Measurements from ENCODE around the gene STK10. TPM values are rescaled to one million over a fixed set of nuclear protein-coding genes. Genes with fewer than 3 reads are reported as not detected.

STK10 gene
- total RNA-seq, 1 donor: 27.1 TPM

GRCh38 chr5:172123269-172123692, 64.7 kb downstream of the STK10 start:
- Histone ChIP-seq H3K79me2 (ENCODE audit: insufficient read depth, low read length) (peaks cover 22% of the 10 kb centered on the region), H2AFZ (ENCODE audit: low read length) (no peak overlapping the region), H3K27me3 (ENCODE audit: insufficient read depth, low read length) (no peaks in the 10 kb centered on the region), H3K36me3 (ENCODE audit: insufficient read depth, low read length) (peaks cover 3% of the 10 kb centered on the region), H3K27ac (ENCODE audit: low read depth, low read length) (no peak overlapping the region), H3K4me2 (ENCODE audit: insufficient read depth, low read length) (no peak overlapping the region), H3K4me3 (ENCODE audit: insufficient read depth, low read length) (no peak overlapping the region), H3K4me1 (ENCODE audit: insufficient read depth, low read length) (peaks cover 5% of the 10 kb centered on the region), H4K20me1 (ENCODE audit: insufficient read depth, low read length) (peaks cover 2% of the 10 kb centered on the region), H3K9me3 (ENCODE audit: low read depth, low read length) (no peaks in the 10 kb centered on the region)
- peak; percentile 49 for TF ChIP-seq CTCF (IDR thresholded peaks at IDR 0.05; ENCODE audit: extremely low read depth, low read depth, low read length)
- peak; percentile 95 for DNase-seq (ENCODE audit: insufficient read length, low spot score, missing footprints)

GRCh38 chr5:172119921-172120688, 67.9 kb downstream of the STK10 start:
- Histone ChIP-seq H3K9me3 (ENCODE audit: low read depth, low read length) (no peaks in the 10 kb centered on the region), H3K4me2 (ENCODE audit: insufficient read depth, low read length) (no peak overlapping the region), H3K36me3 (ENCODE audit: insufficient read depth, low read length) (peaks cover 16% of the 10 kb centered on the region), H3K27ac (ENCODE audit: low read depth, low read length) (no peak overlapping the region), H3K27me3 (ENCODE audit: insufficient read depth, low read length) (no peaks in the 10 kb centered on the region), H3K79me2 (ENCODE audit: insufficient read depth, low read length) (peaks cover 21% of the 10 kb centered on the region), H3K4me3 (ENCODE audit: insufficient read depth, low read length) (no peak overlapping the region), H2AFZ (ENCODE audit: low read length) (no peak overlapping the region), H3K4me1 (ENCODE audit: insufficient read depth, low read length) (peaks cover 5% of the 10 kb centered on the region), H4K20me1 (ENCODE audit: insufficient read depth, low read length) (peaks cover 2% of the 10 kb centered on the region)
- TF ChIP-seq CTCF (IDR thresholded peaks at IDR 0.05; ENCODE audit: extremely low read depth, low read depth, low read length): no peak
- DNase-seq (ENCODE audit: insufficient read length, low spot score, missing footprints): no peak

GRCh38 chr5:172118891-172119290, 69.1 kb downstream of the STK10 start:
- Histone ChIP-seq H3K79me2 (ENCODE audit: insufficient read depth, low read length) (peaks cover 20% of the 10 kb centered on the region), H4K20me1 (ENCODE audit: insufficient read depth, low read length) (peaks cover 2% of the 10 kb centered on the region), H2AFZ (ENCODE audit: low read length) (no peak overlapping the region), H3K9me3 (ENCODE audit: low read depth, low read length) (no peaks in the 10 kb centered on the region), H3K27me3 (ENCODE audit: insufficient read depth, low read length) (no peaks in the 10 kb centered on the region), H3K27ac (ENCODE audit: low read depth, low read length) (no peak overlapping the region), H3K4me2 (ENCODE audit: insufficient read depth, low read length) (no peak overlapping the region), H3K4me1 (ENCODE audit: insufficient read depth, low read length) (peaks cover 6% of the 10 kb centered on the region), H3K36me3 (ENCODE audit: insufficient read depth, low read length) (peaks cover 16% of the 10 kb centered on the region), H3K4me3 (ENCODE audit: insufficient read depth, low read length) (no peak overlapping the region)
- no peak for DNase-seq (ENCODE audit: insufficient read length, low spot score, missing footprints)
- TF ChIP-seq CTCF (IDR thresholded peaks at IDR 0.05; ENCODE audit: extremely low read depth, low read depth, low read length): no peak

- Histone ChIP-seq H3K27me3 (ENCODE audit: insufficient read depth, low read length) (no peaks in the 10 kb centered on the region), H3K4me2 (ENCODE audit: insufficient read depth, low read length) (no peak overlapping the region), H4K20me1 (ENCODE audit: insufficient read depth, low read length) (peaks cover 2% of the 10 kb centered on the region), H3K27ac (ENCODE audit: low read depth, low read length) (no peak overlapping the region), H3K36me3 (ENCODE audit: insufficient read depth, low read length) (peaks cover 17% of the 10 kb centered on the region), H3K4me3 (ENCODE audit: insufficient read depth, low read length) (no peak overlapping the region), H3K9me3 (ENCODE audit: low read depth, low read length) (no peaks in the 10 kb centered on the region), H3K79me2 (ENCODE audit: insufficient read depth, low read length) (peaks cover 20% of the 10 kb centered on the region), H3K4me1 (ENCODE audit: insufficient read depth, low read length) (peaks cover 8% of the 10 kb centered on the region), H2AFZ (ENCODE audit: low read length) (no peak overlapping the region)
- no peak for TF ChIP-seq CTCF (IDR thresholded peaks at IDR 0.05; ENCODE audit: extremely low read depth, low read depth, low read length)
- DNase-seq (ENCODE audit: insufficient read length, low spot score, missing footprints): no peak
Observed at GRCh38 chr5:172117977-172118701, 69.9 kb downstream of the STK10 start.
